Testis (tissue), 3 donors: ENCODE measurements around the gene RAPH1. TPM values are rescaled to one million over a fixed set of nuclear protein-coding genes. Genes with fewer than 3 reads are reported as not detected.

Experiments
- DNase-seq: peaks from one replicate; pipeline ENCODE4 v3.0.0-alpha.2; 2019
- H3K27ac ChIP-seq, 2 donors: fragments of 200-600 bp; sonication (generic); one replicate each; pipeline ENCODE4 v1.5.1; 2019
- H3K27me3 ChIP-seq: fragments of 200-600 bp; sonication (generic); one replicate; pipeline ENCODE4 v1.5.1; 2019
- H3K36me3 ChIP-seq: fragments of 200-600 bp; sonication (generic); one replicate; pipeline ENCODE4 v1.5.1; 2017; ENCODE audit warnings: low read depth; ENCODE audit errors: missing control alignments
- H3K4me1 ChIP-seq: fragments of 200-600 bp; sonication (generic); one replicate; pipeline ENCODE4 v1.5.1; 2019
- H3K4me3 ChIP-seq, 2 donors: fragments of 200-600 bp; sonication (generic); one replicate each; pipeline ENCODE4 v1.5.1; 2017 to 2019
- H3K9me3 ChIP-seq: fragments of 200-600 bp; sonication (generic); one replicate; pipeline ENCODE4 v1.5.1; 2017
- POLR2A ChIP-seq: fragments of 450-650 bp; IDR thresholded peaks from one replicate; pipeline ENCODE4 v1.6.1; 2017; ENCODE audit warnings: antibody characterized with exemption, mild to moderate bottlenecking, moderate library complexity
- WGBS, 2 donors: methylation state at CpG; one replicate each; pipeline ENCODE4 v1.1.5; 2018; 5-methylcytosine and 5-hydroxymethylcytosine counted together
- intact Hi-C: fragments of 100-400 bp; cut with DNase I; formaldehyde crosslinking; loops from one replicate; pipeline ENCODE4 v1.15.1; 2023; ENCODE audit warnings: low total_unique reads
- polyA plus RNA-seq: library from polyadenylated mRNA; stranded (reverse); fragments of 350-450 nt; fragmentation: Illumina TruSeq; extraction: RNeasy Lipid Tissue Mini Kit (QIAGEN cat#74804); gene quantifications from one replicate; pipeline ENCODE4 v1.2.3, GENCODE V29; 2014; ENCODE audit warnings: low read depth, low replicate concordance; ENCODE audit not compliant: insufficient read depth
- total RNA-seq, 2 donors: library from RNA; depleted of rRNA; stranded (reverse); fragments of >200 nt; gene quantifications; one replicate each; pipeline ENCODE4 v1.2.3, GENCODE V29; 2016
- TF ChIP-seq, protein P1 (sequence below), 3 experiments: fragments of 450-650 bp in 2 of 3; fragments of 200-600 bp in 1 of 3; sonication (generic) in 1 of 3; IDR thresholded peaks; one replicate each; pipeline ENCODE4 v1.5.1; 2016 to 2019; ENCODE audit warnings: antibody characterized with exemption in 3 of 3, mild to moderate bottlenecking in 2 of 3, moderate library complexity in 1 of 3

Gene RAPH1
- total and polyA plus RNA-seq, 3 donors from 2014 or later, result 22.1 to 36.5 (median 31.1) TPM

DNA sequence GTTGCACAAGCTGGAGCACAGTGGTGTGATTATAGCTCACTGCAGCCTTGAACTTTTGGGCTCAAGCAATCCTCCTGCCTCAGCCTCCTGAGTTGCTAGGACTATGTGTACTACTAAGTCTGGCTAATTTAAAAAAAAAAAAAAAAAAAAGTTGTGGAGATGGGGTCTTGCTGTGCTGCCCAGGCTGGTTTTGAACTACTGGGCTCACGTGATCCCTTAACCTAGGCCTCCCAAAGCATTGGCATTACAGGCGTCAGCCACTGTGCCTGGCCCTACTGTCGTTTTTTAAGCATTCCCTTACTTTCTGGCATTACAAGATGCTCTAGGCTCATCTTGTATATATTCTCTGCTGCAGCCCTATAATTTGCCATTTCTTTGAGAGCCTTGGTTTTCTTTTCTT, 88.3 kb downstream of the RAPH1 start:
- WGBS, 2 donors, result 89 to 97% methylated on average over 3 of the region's 3 CpGs
- no peaks in the 10 kb centered on the region for H3K36me3 ChIP-seq
- intact Hi-C loops, result no loop called here

GRCh38 chr2:203446071-203446481, 89.0 kb downstream of the RAPH1 start:
- intact Hi-C loops, result no loop called here

More for the DNA sequence above, 88.3 kb downstream of the RAPH1 start:
- no peaks in the 10 kb centered on the region for H3K27me3 ChIP-seq
- TF ChIP-seq, protein P1, sequence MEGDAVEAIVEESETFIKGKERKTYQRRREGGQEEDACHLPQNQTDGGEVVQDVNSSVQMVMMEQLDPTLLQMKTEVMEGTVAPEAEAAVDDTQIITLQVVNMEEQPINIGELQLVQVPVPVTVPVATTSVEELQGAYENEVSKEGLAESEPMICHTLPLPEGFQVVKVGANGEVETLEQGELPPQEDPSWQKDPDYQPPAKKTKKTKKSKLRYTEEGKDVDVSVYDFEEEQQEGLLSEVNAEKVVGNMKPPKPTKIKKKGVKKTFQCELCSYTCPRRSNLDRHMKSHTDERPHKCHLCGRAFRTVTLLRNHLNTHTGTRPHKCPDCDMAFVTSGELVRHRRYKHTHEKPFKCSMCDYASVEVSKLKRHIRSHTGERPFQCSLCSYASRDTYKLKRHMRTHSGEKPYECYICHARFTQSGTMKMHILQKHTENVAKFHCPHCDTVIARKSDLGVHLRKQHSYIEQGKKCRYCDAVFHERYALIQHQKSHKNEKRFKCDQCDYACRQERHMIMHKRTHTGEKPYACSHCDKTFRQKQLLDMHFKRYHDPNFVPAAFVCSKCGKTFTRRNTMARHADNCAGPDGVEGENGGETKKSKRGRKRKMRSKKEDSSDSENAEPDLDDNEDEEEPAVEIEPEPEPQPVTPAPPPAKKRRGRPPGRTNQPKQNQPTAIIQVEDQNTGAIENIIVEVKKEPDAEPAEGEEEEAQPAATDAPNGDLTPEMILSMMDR (IDR thresholded peaks at IDR 0.05), result no peak
- no peak for TF ChIP-seq POLR2A
- no peaks in the 10 kb centered on the region for H3K9me3 ChIP-seq
- H3K4me1 ChIP-seq, result no peaks in the 10 kb centered on the region
- H3K27ac ChIP-seq, result no peak overlapping the region
- H3K4me3 ChIP-seq, result no peak overlapping the region
- no peak for DNase-seq

DNA sequence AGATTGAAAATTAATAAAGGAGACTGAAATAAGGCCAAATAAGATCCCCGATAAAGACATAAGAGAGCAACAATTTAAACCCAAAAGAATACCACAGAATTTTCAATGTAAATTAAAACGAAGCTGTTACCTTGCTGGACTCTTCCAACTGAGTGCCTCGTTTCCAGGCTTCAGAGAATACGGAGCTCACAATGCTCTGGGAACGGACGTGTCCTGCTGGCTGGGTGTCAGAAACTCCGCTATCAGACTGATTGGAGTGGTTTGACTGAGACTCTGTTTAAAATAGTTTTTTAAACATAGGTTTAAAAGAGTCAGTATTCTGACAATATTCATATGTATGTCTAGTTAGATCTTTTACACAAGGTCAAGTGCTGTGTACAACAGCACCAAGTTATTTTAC, 90.4 kb downstream of the RAPH1 start:
- TF ChIP-seq, protein P1 (IDR thresholded peaks at IDR 0.05), result no peak
- no peak for TF ChIP-seq POLR2A
- intact Hi-C loops, result no loop called here
- Histone ChIP-seq H3K36me3 (no peaks in the 10 kb centered on the region), H3K4me3 (no peak overlapping the region), H3K27me3 (no peaks in the 10 kb centered on the region), H3K4me1 (no peaks in the 10 kb centered on the region), H3K9me3 (no peaks in the 10 kb centered on the region), H3K27ac (no peak overlapping the region)
- DNase-seq, result peak; percentile 61
- WGBS, 2 donors, result 41 to 71% methylated on average over 7 of the region's 7 CpGs

More at GRCh38 chr2:203446071-203446481, 89.0 kb downstream of the RAPH1 start:
- 87 to 93% methylated on average over 3 of the region's 3 CpGs for WGBS, 2 donors
- Histone ChIP-seq H3K27ac (no peak overlapping the region), H3K27me3 (no peaks in the 10 kb centered on the region), H3K36me3 (no peaks in the 10 kb centered on the region), H3K4me1 (no peaks in the 10 kb centered on the region), H3K4me3 (no peak overlapping the region), H3K9me3 (no peaks in the 10 kb centered on the region)
- DNase-seq, result no peak
- no peak for TF ChIP-seq POLR2A
- TF ChIP-seq, protein P1 (IDR thresholded peaks at IDR 0.05), result no peak

- Histone ChIP-seq H3K36me3 (no peaks in the 10 kb centered on the region), H3K4me1 (no peaks in the 10 kb centered on the region), H3K9me3 (no peaks in the 10 kb centered on the region), H3K27ac (no peak overlapping the region), H3K4me3 (no peak overlapping the region), H3K27me3 (no peaks in the 10 kb centered on the region)
- WGBS, 2 donors, result 31 to 50% methylated on average over 5 of the region's 5 CpGs
- intact Hi-C loops, result no loop called here
- no peak for DNase-seq
- TF ChIP-seq, protein P1 (IDR thresholded peaks at IDR 0.05), result no peak
Measured at GRCh38 chr2:203442463-203442862, 92.6 kb downstream of the RAPH1 start.

- no peaks in the 10 kb centered on the region for H3K9me3 ChIP-seq
- no peaks in the 10 kb centered on the region for H3K36me3 ChIP-seq
- intact Hi-C loops, result no loop called here
- no peak overlapping the region for H3K27ac ChIP-seq
- no peak for DNase-seq
- TF ChIP-seq, protein P1 (IDR thresholded peaks at IDR 0.05), result no peak
- no peak for TF ChIP-seq POLR2A
- H3K4me1 ChIP-seq, result no peaks in the 10 kb centered on the region
- no peaks in the 10 kb centered on the region for H3K27me3 ChIP-seq
- WGBS, 2 donors, result 82 to 83% methylated on average over 3 of the region's 3 CpGs
- no peak overlapping the region for H3K4me3 ChIP-seq
Measured at GRCh38 chr2:203441463-203441862, 93.6 kb downstream of the RAPH1 start.
